OCI-LY3 (cell line): Measurements from ENCODE around the gene PDGFA.

Source experiments
- H2AFZ ChIP-seq: fragments of 200-600, 300-600 bp; shearing (Covaris generic); 2 replicates; pipeline ENCODE4 v1.6.0; 2014; ENCODE audit warnings: antibody characterized with exemption, low read depth, low read length
- H3K27ac ChIP-seq: fragments of 200-600, 300-600 bp; sonication (generic); 2 replicates; pipeline ENCODE4 v1.5.1; 2014; ENCODE audit warnings: mild to moderate bottlenecking, low read length, moderate library complexity, mixed read lengths
- H3K27me3 ChIP-seq: fragments of 200-600, 300-600 bp; sonication (generic); 2 replicates; pipeline ENCODE4 v1.6.1; 2014; ENCODE audit warnings: low read depth, low read length, mixed read lengths
- H3K36me3 ChIP-seq: fragments of 200-600, 300-600 bp; sonication (generic); replicated peaks from 2 replicates; pipeline ENCODE3; 2014; ENCODE audit warnings: low read depth, low read length, mixed read lengths
- H3K4me1 ChIP-seq: fragments of 300-600, 200-600 bp; sonication (generic); 2 replicates; pipeline ENCODE4 v1.6.1; 2014; ENCODE audit warnings: low read length, mixed read lengths
- H3K4me2 ChIP-seq: fragments of 200-600, 300-600 bp; sonication (generic); 2 replicates; pipeline ENCODE4 v1.6.1; 2014; ENCODE audit warnings: low read length, mixed read lengths
- H3K4me3 ChIP-seq: fragments of 300-600, 200-600 bp; sonication (generic); 2 replicates; pipeline ENCODE4 v1.5.1; 2014; ENCODE audit warnings: antibody characterized with exemption, mild to moderate bottlenecking, low read length, moderate library complexity
- H3K79me2 ChIP-seq: fragments of 300-600, 200-600 bp; shearing (Covaris generic); 2 replicates; pipeline ENCODE4 v1.6.1; 2014; ENCODE audit warnings: mild to moderate bottlenecking, low read length, mixed read lengths
- H3K9ac ChIP-seq: fragments of 300-600, 200-600 bp; shearing (Covaris generic); 2 replicates; pipeline ENCODE4 v1.6.0; 2014; ENCODE audit warnings: mild to moderate bottlenecking, low read length, moderate library complexity
- H3K9me3 ChIP-seq: fragments of 200-600, 300-600 bp; shearing (Covaris generic); 2 replicates; pipeline ENCODE4 v1.6.1; 2014; ENCODE audit warnings: low read length, mixed read lengths; ENCODE audit not compliant: insufficient read depth
- H4K20me1 ChIP-seq: fragments of 200-600, 300-600 bp; sonication (generic); 2 replicates; pipeline ENCODE4 v1.6.1; 2016; ENCODE audit warnings: low read length, mixed read lengths; ENCODE audit not compliant: insufficient read depth
- EZH2phosphoT487 ChIP-seq: fragments of 200-600 bp; shearing (Covaris generic); IDR thresholded peaks from 2 replicates; pipeline ENCODE4 v1.6.1; 2018; ENCODE audit warnings: antibody characterized with exemption, mixed run types, low read depth
- TF ChIP-seq, protein P1 (sequence below): fragments of 200-600, 300-600 bp; sonication (generic); IDR thresholded peaks from 2 replicates; pipeline ENCODE4 v1.5.1; 2014; ENCODE audit warnings: antibody characterized with exemption, low read length, low read depth

PDGFA gene

DNA sequence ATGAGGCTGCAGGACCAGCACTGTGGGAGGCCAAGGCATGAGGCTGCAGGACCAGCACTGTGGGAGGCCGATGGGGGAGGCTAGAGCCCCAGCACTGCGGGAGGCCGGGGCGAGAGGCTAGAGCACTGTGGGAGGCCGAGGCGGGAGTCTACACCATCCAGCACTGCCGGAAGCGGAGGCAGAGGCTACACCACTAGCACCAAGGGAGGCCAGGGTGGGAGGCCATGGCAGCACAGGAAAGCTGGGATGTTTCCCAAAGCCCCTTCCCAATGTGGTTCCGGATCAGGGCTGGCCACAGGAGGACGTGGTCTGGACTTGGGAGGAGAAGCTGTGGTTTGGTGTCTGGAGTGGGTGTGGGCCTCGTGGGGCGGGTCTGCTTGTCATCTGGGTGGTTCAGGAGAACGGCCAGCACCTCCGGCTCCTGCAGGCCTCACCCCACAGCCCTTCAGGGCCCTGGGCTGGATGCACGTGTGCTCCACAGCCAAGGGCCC lies 43.6 kb downstream of the PDGFA start:
- no peak overlapping the region for H3K4me3 ChIP-seq
- H3K27ac ChIP-seq = no peak overlapping the region
- H3K79me2 ChIP-seq = no peaks in the 10 kb centered on the region
- no peaks in the 10 kb centered on the region for H3K9me3 ChIP-seq
- no peak overlapping the region for H3K4me2 ChIP-seq
- no peak for TF ChIP-seq EZH2phosphoT487
- TF ChIP-seq, protein P1, sequence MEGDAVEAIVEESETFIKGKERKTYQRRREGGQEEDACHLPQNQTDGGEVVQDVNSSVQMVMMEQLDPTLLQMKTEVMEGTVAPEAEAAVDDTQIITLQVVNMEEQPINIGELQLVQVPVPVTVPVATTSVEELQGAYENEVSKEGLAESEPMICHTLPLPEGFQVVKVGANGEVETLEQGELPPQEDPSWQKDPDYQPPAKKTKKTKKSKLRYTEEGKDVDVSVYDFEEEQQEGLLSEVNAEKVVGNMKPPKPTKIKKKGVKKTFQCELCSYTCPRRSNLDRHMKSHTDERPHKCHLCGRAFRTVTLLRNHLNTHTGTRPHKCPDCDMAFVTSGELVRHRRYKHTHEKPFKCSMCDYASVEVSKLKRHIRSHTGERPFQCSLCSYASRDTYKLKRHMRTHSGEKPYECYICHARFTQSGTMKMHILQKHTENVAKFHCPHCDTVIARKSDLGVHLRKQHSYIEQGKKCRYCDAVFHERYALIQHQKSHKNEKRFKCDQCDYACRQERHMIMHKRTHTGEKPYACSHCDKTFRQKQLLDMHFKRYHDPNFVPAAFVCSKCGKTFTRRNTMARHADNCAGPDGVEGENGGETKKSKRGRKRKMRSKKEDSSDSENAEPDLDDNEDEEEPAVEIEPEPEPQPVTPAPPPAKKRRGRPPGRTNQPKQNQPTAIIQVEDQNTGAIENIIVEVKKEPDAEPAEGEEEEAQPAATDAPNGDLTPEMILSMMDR = no peak
- H3K4me1 ChIP-seq = no peaks in the 10 kb centered on the region
- H4K20me1 ChIP-seq = no peaks in the 10 kb centered on the region
- H2AFZ ChIP-seq = no peak overlapping the region
- no peaks in the 10 kb centered on the region for H3K27me3 ChIP-seq
- no peaks in the 10 kb centered on the region for H3K36me3 ChIP-seq
- H3K9ac ChIP-seq = no peak overlapping the region

DNA sequence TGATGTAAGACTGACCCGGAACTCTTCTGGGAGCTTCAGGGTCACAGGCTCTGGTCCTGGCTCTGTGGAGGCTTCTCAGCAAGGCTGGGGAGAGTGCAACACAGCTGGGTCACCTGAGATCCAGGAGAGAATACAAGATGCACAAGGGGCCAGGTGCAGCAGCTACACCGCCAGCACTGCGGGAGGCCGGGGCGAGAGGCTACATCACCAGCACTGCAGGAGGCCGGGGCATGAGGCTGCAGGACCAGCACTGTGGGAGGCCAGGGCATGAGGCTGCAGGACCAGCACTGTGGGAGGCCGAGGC lies 44.3 kb downstream of the PDGFA start:
- Histone ChIP-seq H3K4me2 (no peak overlapping the region), H3K4me1 (no peaks in the 10 kb centered on the region), H3K9me3 (no peaks in the 10 kb centered on the region), H3K79me2 (no peaks in the 10 kb centered on the region), H3K4me3 (no peak overlapping the region), H2AFZ (no peak overlapping the region), H3K27me3 (no peaks in the 10 kb centered on the region), H3K9ac (no peak overlapping the region), H4K20me1 (no peaks in the 10 kb centered on the region), H3K36me3 (no peaks in the 10 kb centered on the region), H3K27ac (no peak overlapping the region)
- no peak for TF ChIP-seq EZH2phosphoT487
- TF ChIP-seq, protein P1 = no peak

DNA sequence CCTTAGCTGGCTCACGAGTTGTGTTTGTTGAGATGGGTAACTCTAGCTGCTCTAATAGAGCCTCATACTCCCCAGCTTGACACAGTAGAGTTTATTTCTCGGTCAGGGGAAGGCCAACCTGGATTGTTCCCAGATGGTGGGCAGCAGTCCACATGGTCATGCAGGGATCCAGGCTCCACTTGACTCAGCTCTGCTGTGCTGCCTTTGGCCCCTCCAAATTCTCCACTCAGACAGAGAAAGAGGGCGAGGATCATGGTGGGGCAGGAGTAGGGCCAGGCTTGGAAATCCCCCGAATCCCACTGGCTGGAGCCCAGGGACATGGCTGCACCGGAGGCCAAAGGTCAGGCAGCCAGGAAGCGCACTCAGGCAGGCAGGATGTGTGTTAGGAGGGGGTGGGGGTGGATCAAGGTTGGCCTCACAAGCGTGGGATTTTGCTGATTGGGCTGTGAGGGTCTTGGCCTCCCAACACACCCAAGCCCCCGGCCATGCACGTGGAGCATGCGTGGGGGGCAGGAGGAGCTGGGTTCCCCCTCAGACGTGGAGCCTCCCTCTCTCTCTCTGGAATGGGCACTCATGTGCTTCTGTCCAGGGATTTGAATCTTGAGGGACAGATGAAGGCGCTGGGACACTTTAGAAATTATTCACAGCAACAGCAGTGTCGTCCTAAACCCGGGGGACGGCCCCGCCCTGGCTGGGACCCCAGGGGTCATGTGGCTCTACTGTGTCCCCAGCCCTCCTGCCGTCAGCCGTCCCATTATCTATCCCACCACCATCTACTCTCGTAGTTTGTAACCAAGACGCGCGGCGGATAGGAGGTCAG lies 44.8 kb downstream of the PDGFA start:
- H3K79me2 ChIP-seq = no peaks in the 10 kb centered on the region
- H3K27ac ChIP-seq = no peak overlapping the region
- no peak overlapping the region for H2AFZ ChIP-seq
- no peak overlapping the region for H3K4me2 ChIP-seq
- no peaks in the 10 kb centered on the region for H3K4me1 ChIP-seq
- no peaks in the 10 kb centered on the region for H3K36me3 ChIP-seq
- H3K4me3 ChIP-seq = no peak overlapping the region
- H3K9ac ChIP-seq = no peak overlapping the region
- no peaks in the 10 kb centered on the region for H4K20me1 ChIP-seq
- no peak for TF ChIP-seq EZH2phosphoT487
- TF ChIP-seq, protein P1 = no peak
- no peaks in the 10 kb centered on the region for H3K9me3 ChIP-seq
- no peaks in the 10 kb centered on the region for H3K27me3 ChIP-seq

DNA sequence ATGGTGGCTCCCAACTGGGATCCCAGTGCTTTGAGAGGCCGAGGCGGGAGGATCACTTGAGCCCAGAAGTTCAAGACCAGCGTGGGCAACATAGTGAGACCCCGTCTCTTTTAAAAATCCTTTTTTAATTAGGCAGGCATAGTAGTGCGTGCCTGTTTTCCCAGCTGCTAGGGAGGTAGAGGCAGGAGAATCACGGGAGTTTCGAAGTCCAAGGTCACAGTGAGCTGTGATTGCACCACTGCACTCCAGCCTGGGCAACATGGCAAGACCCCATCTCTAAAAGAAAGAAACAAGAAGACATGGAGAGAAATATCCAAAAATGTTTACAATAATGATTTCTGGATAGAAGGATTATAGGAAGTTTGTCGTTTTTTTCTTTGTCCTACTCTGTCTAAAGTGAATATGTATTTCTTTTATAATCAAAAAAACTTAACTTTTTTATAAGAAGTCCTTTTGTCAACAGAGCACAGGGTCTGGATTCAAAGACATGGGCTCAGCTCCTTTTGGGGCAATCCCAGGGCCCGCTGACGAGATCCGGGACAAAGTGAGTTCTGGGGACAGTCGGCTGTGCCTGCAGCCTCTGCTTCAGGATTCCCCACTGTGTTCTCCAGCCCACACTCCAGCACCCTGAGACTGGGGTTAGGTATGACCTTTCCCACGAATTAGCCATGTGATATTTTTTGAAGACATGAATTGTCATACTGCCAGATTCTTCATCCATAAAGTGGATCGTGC lies 45.6 kb downstream of the PDGFA start:
- H2AFZ ChIP-seq = no peak overlapping the region
- no peak overlapping the region for H3K9ac ChIP-seq
- no peaks in the 10 kb centered on the region for H3K4me1 ChIP-seq
- no peaks in the 10 kb centered on the region for H3K79me2 ChIP-seq
- H4K20me1 ChIP-seq = no peaks in the 10 kb centered on the region
- H3K27me3 ChIP-seq = no peaks in the 10 kb centered on the region
- H3K36me3 ChIP-seq = no peaks in the 10 kb centered on the region
- no peak overlapping the region for H3K4me2 ChIP-seq
- H3K9me3 ChIP-seq = no peaks in the 10 kb centered on the region
- TF ChIP-seq EZH2phosphoT487 = no peak
- TF ChIP-seq, protein P1 = no peak
- no peak overlapping the region for H3K27ac ChIP-seq
- H3K4me3 ChIP-seq = no peak overlapping the region
